Inflammatory macrophage (primary cell): ENCODE measurements around the gene LAMC2.
A peak's percentile ranks its signal among the peaks of the same experiment; 100 is the strongest.
"Not testable (repeated sequence)": the region's sequence is repeated elsewhere in the genome, so short reads cannot be mapped to it uniquely, and the experiment has no call there.

Experiments
- DNase-seq, 2 donors: peaks; one replicate each; pipeline ENCODE4 v3.0.0-alpha.2; 2020 to 2022

Gene LAMC2

GRCh38 chr1:183239220-183239742 is 53.2 kb downstream of the LAMC2 start:
- no peak for DNase-seq

- DNase-seq = no peak
Measured at GRCh38 chr1:183239793-183240525, 53.9 kb downstream of the LAMC2 start.

- no peak for DNase-seq
Measured at GRCh38 chr1:183240526-183240825, 54.4 kb downstream of the LAMC2 start.

- not testable (repeated sequence) for DNase-seq
Measured at GRCh38 chr1:183240853-183241252, 54.8 kb downstream of the LAMC2 start.

GRCh38 chr1:183241471-183241870 is 55.4 kb downstream of the LAMC2 start:
- DNase-seq = no peak

- no peak for DNase-seq
Measured at GRCh38 chr1:183242556-183242955, 56.5 kb downstream of the LAMC2 start.

- peak; percentile 83 to 86 for DNase-seq
Measured at GRCh38 chr1:183243161-183244050, 57.3 kb downstream of the LAMC2 start.

- DNase-seq = peak; percentile 83 to 86
Measured at GRCh38 chr1:183244466-183244865, 58.4 kb downstream of the LAMC2 start.

- DNase-seq = no peak
Measured at GRCh38 chr1:183245357-183245756, 59.3 kb downstream of the LAMC2 start.

GRCh38 chr1:183246436-183246835 is 60.4 kb downstream of the LAMC2 start:
- DNase-seq = no peak

GRCh38 chr1:183247066-183247465 is 61.0 kb downstream of the LAMC2 start:
- DNase-seq = no peak

- no peak for DNase-seq
Measured at GRCh38 chr1:183247484-183247883, 61.4 kb downstream of the LAMC2 start.

GRCh38 chr1:183247931-183248330 is 61.9 kb downstream of the LAMC2 start:
- DNase-seq = no peak

GRCh38 chr1:183248989-183249691 is 63.1 kb downstream of the LAMC2 start:
- DNase-seq = no peak

- no peak for DNase-seq
Measured at GRCh38 chr1:183249941-183250452, 63.9 kb downstream of the LAMC2 start.

- no peak for DNase-seq
Measured at GRCh38 chr1:183251101-183251958, 65.3 kb downstream of the LAMC2 start.

- DNase-seq = no peak
Measured at GRCh38 chr1:183251959-183252450, 65.9 kb downstream of the LAMC2 start.

GRCh38 chr1:183255073-183255472 is 69.0 kb downstream of the LAMC2 start:
- DNase-seq = no peak

- no peak for DNase-seq
Measured at GRCh38 chr1:183259924-183260323, 73.9 kb downstream of the LAMC2 start.

- no peak for DNase-seq
Measured at GRCh38 chr1:183262628-183263200, 76.7 kb downstream of the LAMC2 start.

GRCh38 chr1:183263886-183264602 is 78.0 kb downstream of the LAMC2 start:
- no peak for DNase-seq
